PC-9 (cell line): Measurements from ENCODE around the gene HAGH.

ENCODE experiments used
- CTCF ChIP-seq: fragments of 200-600 bp; sonication (generic); conservative IDR thresholded peaks from 2 replicates; pipeline ENCODE4 v1.6.1; 2017; ENCODE audit warnings: mixed run types, antibody characterized with exemption, mild to moderate bottlenecking, moderate library complexity
- EZH2 ChIP-seq: fragments of 200-600 bp; sonication (generic); IDR thresholded peaks from 2 replicates; pipeline ENCODE4 v1.8.0; 2017; ENCODE audit warnings: antibody characterized with exemption, low read depth

DNA sequence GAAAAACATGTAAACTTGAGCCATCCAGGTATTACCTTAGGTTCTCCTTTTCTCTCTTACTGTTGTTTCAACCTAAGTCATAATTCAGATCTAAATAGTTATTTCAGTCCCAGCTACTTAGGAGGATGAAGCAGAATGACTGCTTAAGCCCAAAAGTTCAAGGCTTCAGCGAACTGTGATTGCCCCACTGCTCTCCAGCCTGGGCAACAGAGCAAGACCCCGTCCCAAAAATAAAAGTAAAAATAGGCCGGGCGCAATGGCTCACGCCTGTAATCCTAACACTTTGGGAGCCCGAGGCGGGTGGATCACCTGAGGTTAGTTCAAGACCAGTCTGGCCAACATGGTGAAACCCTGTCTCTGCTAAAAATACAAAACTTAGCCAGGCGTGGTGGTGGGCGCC lies 35.8 kb upstream of the HAGH start:
- TF ChIP-seq CTCF: no peak
- TF ChIP-seq EZH2: no peak
